Adipose tissue (tissue), 3 donors: ENCODE results near the gene RASGRF2. TPM values are rescaled to one million over a fixed set of nuclear protein-coding genes. Genes with fewer than 3 reads are reported as not detected.

Experiments
- H3K27ac ChIP-seq: one replicate; pipeline ENCODE4 v1.5.1; 2013; ENCODE audit warnings: low read depth, low read length
- WGBS, 3 donors: extraction: QIAGEN DNeasy Blood & Tissue Kit; methylation state at CpG; one replicate each; pipeline ENCODE4 v1.1.7; 2013; 5-methylcytosine and 5-hydroxymethylcytosine counted together
- polyA plus RNA-seq, 3 donors: library from polyadenylated mRNA; stranded (reverse); fragments of 200-250 nt; gene quantifications; one replicate each; pipeline ENCODE4 v1.2.3, GENCODE V29; 2013
- donor health status: healthy with polysubstance abuse.
- donor health status: Bipolar disorder and iron deficiency.
- donor health status: healthy.

RASGRF2 gene
- polyA plus RNA-seq, 3 donors = 0.78 to 12.6 (median 12.0) TPM

DNA sequence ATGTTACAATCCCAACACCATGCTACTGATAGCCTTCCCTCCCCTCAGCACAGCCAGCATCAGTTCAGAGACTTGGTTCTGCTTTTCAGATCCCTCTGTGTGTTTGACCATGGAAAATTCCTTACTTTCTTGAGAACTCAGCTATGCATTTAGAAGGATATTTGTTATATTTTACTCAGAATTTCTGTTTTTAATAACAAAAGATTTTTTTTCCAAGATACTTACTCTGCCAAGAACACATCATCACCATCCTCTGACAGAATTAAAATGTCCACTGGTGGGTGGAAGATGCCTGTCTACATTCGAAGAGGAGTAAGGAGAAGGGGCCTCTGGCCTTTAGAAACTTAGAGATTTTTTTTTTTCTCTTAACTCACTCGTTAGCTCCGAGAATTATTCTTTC, 216.9 kb downstream of the RASGRF2 start:
- no peak overlapping the region for H3K27ac ChIP-seq
- WGBS, 3 donors = 74 to 78% (median 74%) methylated on average over 3 of the region's 3 CpGs

DNA sequence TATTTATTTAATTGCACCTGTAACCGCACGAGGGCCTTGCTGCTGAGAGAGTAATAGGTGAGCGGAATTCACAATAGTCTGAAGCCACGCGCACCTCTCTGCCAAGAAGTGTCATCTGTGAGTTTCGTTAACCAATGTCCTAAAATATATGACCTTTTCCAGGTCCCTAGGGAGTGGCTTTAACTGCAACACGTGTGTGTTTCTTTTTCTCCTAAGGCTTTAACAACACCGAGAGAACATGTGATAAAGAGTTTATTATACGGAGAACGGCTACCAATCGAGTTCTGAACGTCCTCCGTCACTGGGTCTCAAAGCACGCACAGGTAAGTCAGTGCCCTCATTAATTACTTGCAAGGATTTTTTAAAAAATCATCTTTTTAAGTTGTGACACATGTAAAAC, 219.8 kb downstream of the RASGRF2 start:
- WGBS, 3 donors = 77 to 86% (median 82%) methylated on average over 14 of the region's 14 CpGs
- no peak overlapping the region for H3K27ac ChIP-seq

DNA sequence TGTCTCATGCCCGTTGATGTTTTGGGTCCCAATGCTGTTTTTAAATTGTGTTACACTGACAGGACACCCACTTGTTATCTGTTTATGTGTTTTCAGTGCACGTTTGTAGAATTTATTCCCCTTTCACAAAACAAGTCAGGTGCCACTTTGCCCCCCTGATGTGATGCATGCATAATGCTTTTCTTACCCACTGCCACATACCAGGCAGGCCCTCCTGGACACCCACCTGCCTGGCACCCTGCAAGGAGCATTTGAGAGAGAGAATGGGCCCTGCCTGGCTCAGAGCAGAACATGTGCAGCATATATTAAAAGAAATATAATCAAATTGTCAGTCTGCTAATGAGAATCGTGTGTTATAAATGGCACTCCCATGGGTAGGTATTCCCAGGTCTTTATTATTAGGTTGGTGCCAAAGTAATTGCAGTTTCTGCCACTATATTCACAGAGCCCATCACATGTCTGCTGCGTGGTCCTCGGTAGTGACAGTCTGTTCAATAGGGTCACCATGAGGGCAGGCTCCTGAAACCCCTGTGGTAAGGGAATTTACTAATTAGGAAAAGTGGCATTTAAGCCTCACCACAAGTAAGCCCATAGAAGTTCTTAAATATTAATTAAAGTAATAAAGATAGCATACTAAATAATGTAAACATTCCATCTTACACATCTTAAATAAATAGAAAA, 220.8 kb downstream of the RASGRF2 start:
- H3K27ac ChIP-seq = no peak overlapping the region
- 67 to 83% (median 77%) methylated on average over 5 of the region's 5 CpGs for WGBS, 3 donors

DNA sequence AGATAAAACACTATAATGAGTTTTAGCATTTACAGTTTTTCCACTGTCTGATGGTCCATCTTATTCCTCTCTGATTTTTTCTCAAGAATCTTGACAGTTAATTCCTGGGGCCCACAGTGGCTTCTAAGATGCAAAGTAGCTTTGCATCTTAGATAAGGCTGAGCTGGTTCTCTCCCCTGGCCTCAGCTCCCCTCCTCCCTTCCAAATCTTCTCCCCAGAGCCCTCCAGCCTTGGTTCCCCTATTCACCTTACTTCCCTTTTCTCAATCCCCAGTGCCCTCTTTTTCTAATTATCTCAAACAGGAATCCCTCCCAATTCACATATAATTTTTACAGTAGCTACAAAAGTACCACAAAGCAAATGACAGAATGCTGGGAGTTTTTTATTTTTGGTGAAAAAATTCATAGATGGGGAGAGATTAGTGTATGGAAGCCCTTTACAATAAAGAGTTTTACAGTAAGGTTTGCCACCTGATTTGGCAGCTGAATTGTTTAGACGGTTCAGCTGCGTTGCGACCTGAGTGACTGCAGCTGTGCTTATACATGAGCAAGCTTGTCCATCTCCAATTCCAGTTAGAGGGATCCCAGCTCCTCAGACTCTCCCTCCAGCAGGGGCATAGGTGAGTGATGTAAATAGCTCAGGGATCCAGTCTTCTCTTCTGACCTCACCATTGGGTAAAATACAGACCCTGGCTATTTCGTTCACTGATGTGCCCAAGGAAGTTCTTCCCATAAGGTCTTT, 221.6 kb downstream of the RASGRF2 start:
- 62 to 85% (median 81%) methylated on average over 4 of the region's 4 CpGs for WGBS, 3 donors
- no peak overlapping the region for H3K27ac ChIP-seq

DNA sequence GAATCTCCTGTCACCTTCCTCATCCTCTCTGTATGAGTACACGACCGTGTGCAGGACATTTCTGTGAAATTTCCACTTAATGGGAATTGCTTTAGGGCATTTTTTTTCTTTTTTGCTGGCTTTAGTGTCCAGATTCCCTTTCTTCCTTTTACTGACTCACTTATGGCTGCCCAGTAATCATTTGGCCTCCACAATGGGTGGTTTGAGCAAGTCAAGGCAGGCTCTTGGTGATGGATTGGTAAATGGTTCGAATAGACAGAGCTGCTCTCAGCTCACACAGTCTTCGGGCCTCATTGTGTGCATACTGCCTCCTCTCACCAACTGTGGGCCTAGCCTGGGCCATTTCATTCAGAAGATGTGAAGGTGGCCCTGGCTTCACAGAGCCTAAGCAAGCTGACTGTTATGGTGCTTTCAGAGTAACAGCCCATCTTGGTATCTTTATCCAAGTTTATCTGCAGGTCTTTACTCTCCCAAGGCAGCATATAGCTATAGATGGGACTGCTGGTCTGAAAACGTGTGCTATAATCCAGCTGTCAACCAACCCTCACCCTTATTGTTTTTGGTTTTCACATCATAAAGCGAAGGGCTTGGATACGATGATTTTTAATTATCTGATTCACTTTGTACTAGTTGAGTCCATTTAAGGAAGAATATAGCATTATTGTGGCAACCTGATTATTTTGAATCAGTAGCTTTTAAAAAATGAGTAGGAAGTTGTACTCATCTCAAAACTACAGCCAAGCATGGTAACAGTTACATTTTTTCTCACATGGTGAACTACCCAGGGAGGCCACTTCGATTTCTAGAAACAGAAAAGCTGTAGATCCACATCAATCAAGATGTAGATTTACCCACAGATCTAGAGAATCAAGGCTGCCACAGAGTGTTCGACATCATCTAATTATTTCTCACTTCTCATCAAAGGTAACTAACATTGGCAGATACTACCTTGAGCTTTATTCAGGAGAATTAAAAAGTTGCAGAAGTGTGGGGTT, 222.5 kb downstream of the RASGRF2 start:
- WGBS, 3 donors = 78 to 89% (median 88%) methylated on average over 9 of the region's 9 CpGs
- H3K27ac ChIP-seq = no peak overlapping the region

DNA sequence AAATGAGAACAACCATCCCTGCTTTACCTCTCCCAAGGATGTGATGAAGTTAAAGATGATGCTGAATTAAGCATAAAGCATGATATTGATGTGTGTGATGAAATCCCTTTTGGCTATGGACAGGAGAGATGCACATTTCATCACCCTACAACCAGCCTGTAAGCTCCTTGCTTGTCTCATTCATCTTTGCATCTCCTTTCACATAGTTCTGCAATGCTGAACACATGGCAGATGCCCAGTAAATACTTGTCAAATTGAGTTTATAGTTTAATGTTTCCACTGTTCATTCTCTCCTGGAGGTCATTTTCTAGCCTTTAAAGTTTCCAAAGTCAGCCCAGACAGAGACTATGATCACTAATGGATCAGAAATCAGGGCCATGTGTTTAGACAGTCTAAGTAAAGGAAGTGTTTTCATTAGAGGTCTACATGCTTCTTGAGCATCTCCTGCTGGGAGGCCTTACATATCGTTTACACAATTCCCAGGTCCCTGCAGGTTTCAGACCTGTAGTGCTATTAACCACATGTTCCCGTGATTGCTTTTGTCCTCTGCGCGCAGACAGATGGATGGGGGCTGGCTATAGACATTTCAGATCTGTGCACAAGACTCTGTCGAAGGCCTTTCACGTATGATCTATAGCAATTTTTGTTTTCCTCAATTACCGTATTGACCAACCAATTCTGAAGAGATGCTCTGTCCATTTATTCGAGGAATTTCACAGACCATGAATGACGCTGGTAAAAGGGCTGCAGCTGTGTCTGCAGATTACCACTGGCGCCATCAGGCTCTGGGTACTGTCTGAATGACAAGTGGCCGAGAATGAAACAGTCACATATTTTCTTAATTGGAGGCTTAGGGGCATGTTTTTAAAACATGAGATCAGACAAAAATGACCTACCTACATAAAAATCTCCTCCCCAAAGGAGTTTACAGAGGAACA, 223.9 kb downstream of the RASGRF2 start:
- H3K27ac ChIP-seq = no peak overlapping the region
- WGBS, 3 donors = 79 to 85% (median 82%) methylated on average over 11 of the region's 11 CpGs

DNA sequence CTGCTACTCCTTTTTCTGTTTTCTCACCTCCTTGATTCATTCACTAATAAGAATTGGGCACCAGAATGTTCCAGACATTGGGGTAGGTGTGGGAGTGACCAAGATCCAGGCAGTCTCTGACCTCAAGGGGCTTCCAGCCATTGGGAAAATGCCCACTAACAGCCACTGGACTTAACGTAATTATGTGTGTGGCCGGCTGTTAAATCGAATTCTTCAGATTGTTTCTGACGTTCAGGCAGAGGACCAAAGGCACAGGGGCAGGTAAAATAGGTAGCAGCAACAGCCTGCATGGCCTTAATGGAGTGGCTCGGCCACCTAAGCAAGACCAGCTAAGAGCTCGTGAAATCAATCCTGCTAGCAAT, 224.6 kb downstream of the RASGRF2 start:
- H3K27ac ChIP-seq = no peak overlapping the region
- WGBS, 3 donors = 85 to 90% (median 88%) methylated on average over 6 of the region's 6 CpGs

DNA sequence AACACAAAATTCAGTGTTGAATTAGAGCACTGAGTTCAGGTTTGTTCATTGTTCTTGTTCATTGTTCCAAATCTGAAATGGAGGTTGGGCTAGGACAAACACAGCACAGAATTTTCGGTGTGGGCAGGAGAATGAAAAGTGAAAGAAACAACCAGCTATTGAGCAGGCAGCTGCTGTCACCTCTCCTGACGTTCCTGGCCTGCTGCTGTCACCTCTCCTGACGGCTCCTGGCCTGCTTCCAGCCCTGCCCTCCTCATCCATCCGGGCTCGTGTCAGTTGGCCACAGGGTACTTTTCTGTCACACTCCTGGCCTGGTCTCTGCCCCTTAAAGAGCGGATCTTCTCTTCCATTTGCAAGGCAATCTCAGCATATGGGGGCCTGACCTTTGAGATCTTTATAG, 227.7 kb downstream of the RASGRF2 start:
- H3K27ac ChIP-seq = no peak overlapping the region
- WGBS, 3 donors = 15 to 33% (median 33%) methylated on average over 6 of the region's 6 CpGs

DNA sequence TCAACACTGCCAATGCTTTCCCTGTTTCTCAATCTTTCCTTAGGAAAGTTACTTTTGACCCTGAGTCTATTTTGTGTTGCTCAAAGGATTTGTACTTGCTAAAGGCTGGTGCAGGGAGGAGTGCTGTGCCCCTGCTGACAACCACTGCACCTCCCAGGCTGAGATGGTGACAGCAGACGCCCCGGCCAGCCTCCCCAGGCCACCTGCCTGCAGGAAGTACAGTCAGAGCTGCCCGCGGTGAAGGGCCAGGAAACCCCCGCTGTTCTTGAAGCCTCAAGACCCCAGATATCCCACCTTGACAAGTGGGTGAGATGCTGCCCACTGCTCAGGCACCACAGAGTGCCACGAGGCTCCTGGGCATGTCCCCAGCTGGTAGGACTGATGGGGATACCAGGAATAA, 228.8 kb downstream of the RASGRF2 start:
- H3K27ac ChIP-seq = no peak overlapping the region
- 64% methylated on average over 6 of the region's 6 CpGs for WGBS, 3 donors

DNA sequence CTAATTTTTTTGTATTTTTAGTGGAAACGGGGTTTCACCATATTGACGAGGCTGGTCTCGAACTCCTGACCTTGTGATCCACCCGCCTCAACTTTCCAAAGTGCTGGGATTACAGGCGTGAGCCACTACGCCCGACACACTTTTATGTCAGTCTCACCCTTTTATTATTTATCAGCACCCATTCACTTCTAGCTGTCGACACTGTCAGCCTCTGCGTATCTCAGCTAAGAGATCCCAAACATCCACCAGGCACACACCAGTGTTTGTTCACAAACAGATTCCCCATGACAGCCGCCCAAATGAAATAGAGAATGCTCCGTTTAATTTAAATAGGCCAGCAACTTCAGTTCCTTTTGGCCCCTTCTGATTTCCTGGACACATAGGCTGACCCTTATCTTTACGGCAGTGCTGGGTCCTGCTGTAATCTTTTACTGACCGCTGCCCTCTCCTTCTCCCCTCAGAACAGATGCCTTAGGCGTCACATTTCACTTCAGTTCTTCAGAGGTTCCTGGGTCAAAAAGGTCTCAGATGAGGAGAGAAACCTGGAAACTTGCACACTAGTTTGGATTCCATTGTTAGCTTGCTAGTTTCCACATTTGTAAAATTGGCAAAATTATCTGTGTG, 229.8 kb downstream of the RASGRF2 start:
- 60 to 89% (median 82%) methylated on average over 14 of the region's 14 CpGs for WGBS, 3 donors
- H3K27ac ChIP-seq = no peak overlapping the region

DNA sequence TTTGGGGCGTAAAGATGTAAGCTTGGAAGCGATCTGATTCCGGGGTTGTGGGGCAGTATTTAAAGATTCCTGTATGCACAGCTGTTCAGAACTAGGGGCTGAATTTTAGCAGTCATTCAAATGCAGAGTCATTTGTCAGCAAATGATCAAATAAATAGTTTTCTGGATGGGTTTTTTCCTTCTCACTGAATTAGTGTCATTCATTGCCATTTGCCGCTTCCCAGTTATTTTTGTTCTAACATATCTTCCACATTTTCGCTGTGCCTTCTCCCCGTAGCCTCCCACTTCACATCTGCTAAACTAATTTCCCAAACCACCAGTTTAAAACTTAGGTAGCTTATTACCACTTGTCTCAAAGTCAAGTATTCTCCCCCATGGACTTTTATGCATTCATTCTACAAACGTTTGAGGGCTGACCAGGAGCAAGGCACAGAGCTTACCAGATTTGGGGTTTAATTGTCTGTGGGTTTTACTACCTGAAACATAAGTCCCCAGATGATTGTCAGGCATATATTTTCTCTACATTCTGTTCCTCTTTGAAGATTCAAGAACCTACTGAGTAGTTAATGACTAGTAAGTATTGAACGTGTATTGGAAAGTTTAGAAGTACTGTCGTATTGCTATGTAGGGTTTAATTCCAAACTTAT, 231.7 kb downstream of the RASGRF2 start:
- no peak overlapping the region for H3K27ac ChIP-seq
- WGBS, 3 donors = 79 to 92% (median 87%) methylated on average over 9 of the region's 9 CpGs

DNA sequence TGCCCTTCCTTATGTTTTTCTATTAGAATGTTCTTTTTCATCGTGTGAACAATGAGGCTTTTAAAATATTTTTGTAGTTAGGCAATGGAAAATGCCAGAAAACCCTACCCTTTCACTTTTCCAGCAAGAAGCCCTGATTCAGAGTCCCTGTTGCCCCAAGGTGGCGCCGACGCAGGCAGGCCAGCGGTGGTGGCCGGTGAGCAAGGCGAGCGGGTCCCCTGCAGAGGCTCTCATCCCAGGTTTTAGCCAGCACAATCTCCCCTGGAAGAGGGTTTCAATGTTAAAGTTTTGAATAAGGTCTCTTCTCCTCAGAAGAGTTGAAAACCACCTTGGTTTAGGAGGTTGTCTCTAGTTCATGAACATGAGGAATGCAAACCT, 232.2 kb downstream of the RASGRF2 start:
- WGBS, 3 donors = 54 to 85% (median 78%) methylated on average over 8 of the region's 8 CpGs
- H3K27ac ChIP-seq = no peak overlapping the region

DNA sequence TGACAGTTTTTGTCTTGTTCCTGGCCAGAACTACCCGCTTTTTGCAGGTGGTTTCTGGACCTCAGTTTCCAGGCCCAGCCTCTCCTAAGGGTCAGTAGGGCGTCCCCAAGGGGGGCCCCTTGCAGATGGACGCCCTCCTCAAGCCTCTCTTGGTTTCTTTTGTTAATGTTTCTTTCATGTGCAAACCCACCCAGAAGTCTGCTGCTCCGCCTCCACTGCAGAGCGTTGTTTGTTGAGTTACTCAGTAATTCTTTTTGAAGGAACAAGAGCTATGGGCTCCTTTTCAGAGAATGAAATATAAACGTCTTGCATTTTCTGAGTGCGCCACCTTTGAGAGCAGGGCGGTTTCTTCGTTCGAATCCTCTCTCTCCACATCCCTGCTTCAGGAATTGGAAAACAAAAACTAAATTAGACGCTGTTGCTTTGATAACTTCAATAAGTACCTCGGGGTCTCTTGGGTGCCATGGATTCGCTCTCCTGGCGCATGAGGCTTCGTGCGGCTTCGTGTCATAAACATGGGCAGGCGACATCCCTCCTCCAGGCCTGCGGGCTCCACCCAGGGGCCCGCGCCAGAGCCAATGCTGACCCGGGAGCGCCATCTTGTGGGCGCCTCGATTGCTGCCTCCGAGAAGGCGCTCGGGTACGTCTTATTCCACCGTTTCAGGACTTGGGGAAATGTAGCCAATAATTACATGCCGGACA, 234.6 kb downstream of the RASGRF2 start:
- no peak overlapping the region for H3K27ac ChIP-seq
- WGBS, 3 donors = 25 to 26% (median 25%) methylated on average over 31 of the region's 31 CpGs

DNA sequence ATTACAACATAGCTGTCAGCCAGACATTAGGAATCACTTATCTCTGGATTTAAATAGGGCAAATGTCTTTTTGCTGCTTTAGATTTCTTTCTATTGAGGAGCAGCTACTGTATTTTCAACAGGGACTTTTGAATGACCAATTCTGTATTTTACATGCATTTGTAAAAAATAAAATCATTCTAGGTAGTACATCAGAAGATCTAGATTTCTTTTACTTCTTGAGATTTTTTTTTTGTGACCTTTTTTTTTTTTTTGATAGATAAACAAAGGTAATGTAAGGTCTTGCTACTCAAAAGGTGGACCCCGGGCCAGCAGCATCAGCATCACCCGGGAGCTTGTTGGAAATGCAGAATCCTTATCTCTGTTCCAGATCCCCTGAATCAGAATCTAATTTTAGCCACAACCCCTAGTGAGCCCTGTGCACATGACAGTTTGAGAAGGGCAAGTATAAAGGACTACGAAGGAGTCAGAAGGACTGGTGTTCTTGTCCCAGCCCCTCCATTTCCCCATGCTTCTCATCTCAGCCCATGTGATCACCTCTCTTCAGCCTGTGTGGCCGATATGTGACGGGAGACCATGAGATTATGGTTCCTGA, 235.3 kb downstream of the RASGRF2 start:
- WGBS, 3 donors = 67 to 77% (median 68%) methylated on average over 5 of the region's 5 CpGs
- no peak overlapping the region for H3K27ac ChIP-seq

DNA sequence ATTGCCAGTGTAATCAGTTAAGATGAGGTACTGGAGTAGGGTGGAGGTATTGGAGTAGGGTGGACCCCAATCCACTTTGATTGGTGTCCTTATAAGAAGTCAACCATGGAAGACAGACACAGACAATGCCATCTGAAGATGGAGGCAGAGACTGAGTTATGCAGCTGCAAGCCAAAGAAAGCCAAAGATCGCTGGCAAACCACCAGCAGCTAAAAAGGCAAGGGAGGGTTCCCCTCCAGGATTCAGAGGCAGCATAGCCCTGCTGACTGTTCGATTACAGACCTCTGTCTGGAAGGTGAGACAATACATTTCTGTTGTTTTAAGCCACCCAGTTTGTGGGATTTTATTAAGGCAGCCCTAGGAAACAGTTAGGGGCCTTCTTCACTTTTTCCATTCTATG, 242.5 kb downstream of the RASGRF2 start:
- 54 to 64% (median 55%) methylated on average over 2 of the region's 2 CpGs for WGBS, 3 donors
- H3K27ac ChIP-seq = no peak overlapping the region

DNA sequence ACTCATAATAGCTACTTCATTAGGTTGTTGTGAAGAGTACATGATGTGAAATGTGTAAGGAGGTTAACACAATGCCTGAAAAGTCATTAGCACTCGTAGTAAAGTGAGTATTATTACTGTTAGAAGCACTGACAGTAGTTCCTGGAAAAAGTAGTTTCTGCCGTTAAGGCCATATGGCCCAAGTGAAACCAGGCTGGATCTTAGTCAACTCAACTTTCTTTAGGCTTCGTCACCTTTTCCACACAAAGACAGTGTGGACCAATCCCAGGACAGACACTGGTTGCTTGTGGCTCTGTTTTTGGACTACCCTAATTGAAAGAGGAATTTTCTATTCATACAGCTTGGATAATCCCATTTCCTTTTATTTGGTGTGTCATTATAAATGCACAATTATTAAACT, 243.6 kb downstream of the RASGRF2 start:
- 86 to 92% (median 90%) methylated on average over 3 of the region's 3 CpGs for WGBS, 3 donors

More for the DNA sequence above, 243.6 kb downstream of the RASGRF2 start:
- H3K27ac ChIP-seq = no peak overlapping the region
